ENCODE measurements around the gene JDP2. TPM values are rescaled to one million over a fixed set of nuclear protein-coding genes. Genes with fewer than 3 reads are reported as not detected.

Gene JDP2
- total RNA-seq, 2 donors from 2014 or later: 81.8 to 100 TPM

DNA sequence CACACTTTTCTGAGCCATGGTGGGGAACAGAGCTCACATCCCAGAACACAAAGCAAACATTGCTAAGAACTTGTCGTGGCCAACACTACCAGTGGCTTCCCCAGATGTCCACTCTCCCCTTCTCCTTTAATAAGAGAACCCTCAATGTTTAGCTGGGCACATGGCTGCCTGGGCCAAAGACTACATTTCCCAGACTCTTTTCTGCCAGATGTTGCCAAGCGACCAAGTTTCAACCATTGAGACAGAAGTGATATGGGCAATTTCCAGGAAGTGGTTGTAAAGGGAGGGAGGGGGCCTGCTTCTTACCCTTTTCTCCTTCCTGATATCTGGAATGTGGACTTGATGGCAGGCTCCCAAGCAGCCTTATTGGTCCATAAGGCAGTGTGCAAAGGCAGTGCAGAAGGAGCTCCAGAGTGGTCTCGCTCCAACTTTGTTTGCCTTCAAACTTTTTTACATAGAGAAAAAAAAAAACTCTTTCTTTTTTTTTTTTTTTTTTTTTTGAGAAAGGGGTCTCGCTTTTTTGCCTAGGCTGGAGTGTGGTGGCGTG, 24.9 kb upstream of the JDP2 start:
- no peak overlapping the region for H3K27ac ChIP-seq
- peaks cover 12 to 26% of the 10 kb centered on the region in 2 donors for H3K4me1 ChIP-seq (ENCODE audit: control insufficient read depth in 1 of 2, low read depth in 2 of 2)
- ATAC-seq (ENCODE audit: insufficient number of reproducible peaks, low FRiP score, low read depth) (no peak), DNase-seq (ENCODE audit: low spot score) (no peak)
- H3K27me3 ChIP-seq (replicated peaks; ENCODE audit: insufficient read depth): no peaks in the 10 kb centered on the region
- H3K36me3 ChIP-seq: no peaks in the 10 kb centered on the region
- no peak overlapping the region for H3K4me3 ChIP-seq
- no peaks in the 10 kb centered on the region for H3K9me3 ChIP-seq
- TF ChIP-seq, protein P1, sequence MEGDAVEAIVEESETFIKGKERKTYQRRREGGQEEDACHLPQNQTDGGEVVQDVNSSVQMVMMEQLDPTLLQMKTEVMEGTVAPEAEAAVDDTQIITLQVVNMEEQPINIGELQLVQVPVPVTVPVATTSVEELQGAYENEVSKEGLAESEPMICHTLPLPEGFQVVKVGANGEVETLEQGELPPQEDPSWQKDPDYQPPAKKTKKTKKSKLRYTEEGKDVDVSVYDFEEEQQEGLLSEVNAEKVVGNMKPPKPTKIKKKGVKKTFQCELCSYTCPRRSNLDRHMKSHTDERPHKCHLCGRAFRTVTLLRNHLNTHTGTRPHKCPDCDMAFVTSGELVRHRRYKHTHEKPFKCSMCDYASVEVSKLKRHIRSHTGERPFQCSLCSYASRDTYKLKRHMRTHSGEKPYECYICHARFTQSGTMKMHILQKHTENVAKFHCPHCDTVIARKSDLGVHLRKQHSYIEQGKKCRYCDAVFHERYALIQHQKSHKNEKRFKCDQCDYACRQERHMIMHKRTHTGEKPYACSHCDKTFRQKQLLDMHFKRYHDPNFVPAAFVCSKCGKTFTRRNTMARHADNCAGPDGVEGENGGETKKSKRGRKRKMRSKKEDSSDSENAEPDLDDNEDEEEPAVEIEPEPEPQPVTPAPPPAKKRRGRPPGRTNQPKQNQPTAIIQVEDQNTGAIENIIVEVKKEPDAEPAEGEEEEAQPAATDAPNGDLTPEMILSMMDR (IDR thresholded peaks at IDR 0.05): no peak

DNA sequence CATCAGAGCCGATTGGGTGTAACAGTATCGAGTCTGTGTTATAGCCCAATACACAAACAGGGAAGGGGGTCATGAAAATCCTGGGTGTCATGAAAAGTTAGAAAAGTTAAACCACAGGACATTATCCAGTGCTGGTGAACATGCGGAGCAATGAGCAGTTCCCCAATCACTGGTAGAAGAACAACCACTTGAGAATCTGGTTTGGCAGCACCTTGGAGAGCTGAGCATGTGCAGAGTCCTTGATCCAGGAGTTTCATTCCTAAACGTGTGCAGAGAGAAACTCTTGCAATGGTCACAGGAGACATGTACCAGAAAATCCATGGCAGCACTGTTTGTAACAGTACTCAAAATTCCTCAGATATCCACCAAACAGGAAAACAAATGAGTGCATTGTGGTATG, 23.0 kb upstream of the JDP2 start:
- TF ChIP-seq, protein P1 (IDR thresholded peaks at IDR 0.05): no peak

GRCh38 chr14:75406102-75406501, 21.7 kb upstream of the JDP2 start:
- DNase-seq (ENCODE audit: low spot score): no peak
- ATAC-seq (ENCODE audit: insufficient number of reproducible peaks, low FRiP score, low read depth): no peak
- H3K4me3 ChIP-seq: no peak overlapping the region
- TF ChIP-seq, protein P1 (IDR thresholded peaks at IDR 0.05): no peak
- H3K27me3 ChIP-seq (replicated peaks; ENCODE audit: insufficient read depth): no peaks in the 10 kb centered on the region
- H3K9me3 ChIP-seq: no peaks in the 10 kb centered on the region
- H3K27ac ChIP-seq: no peak overlapping the region
- H3K36me3 ChIP-seq: no peaks in the 10 kb centered on the region
- H3K4me1 ChIP-seq (ENCODE audit: control insufficient read depth in 1 of 2, low read depth in 2 of 2): peaks cover 2 to 11% of the 10 kb centered on the region in 2 donors

More for the DNA sequence above, 23.0 kb upstream of the JDP2 start:
- no peaks in the 10 kb centered on the region for H3K9me3 ChIP-seq
- H3K36me3 ChIP-seq: no peaks in the 10 kb centered on the region
- DNase-seq (ENCODE audit: low spot score) (no peak), ATAC-seq (ENCODE audit: insufficient number of reproducible peaks, low FRiP score, low read depth) (no peak)
- peaks cover 10 to 22% of the 10 kb centered on the region in 2 donors for H3K4me1 ChIP-seq (ENCODE audit: control insufficient read depth in 1 of 2, low read depth in 2 of 2)
- H3K27ac ChIP-seq: no peak overlapping the region
- H3K27me3 ChIP-seq (replicated peaks; ENCODE audit: insufficient read depth): no peaks in the 10 kb centered on the region
- no peak overlapping the region for H3K4me3 ChIP-seq

DNA sequence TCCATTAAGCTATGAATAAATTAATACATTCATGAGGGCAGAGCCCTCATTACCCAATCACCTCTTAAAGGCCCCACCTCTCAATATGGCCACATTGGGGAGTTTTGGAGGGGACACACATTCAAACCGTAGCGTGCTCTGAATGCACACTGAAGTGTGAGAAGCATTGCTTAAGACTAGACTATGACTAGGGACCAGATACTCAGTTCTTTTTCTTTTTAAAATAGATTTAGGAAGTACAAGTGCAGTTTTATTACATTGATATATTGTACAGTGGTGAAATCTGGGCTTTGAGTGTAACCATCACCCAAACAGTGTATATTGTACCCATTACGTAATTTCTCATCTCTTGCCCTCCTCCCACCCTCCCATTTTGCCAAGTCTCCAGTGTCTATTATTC, 21.0 kb upstream of the JDP2 start:
- peaks cover 0 to 4% of the 10 kb centered on the region in 2 donors for H3K4me1 ChIP-seq (ENCODE audit: control insufficient read depth in 1 of 2, low read depth in 2 of 2)
- no peaks in the 10 kb centered on the region for H3K9me3 ChIP-seq
- TF ChIP-seq, protein P1 (IDR thresholded peaks at IDR 0.05): no peak
- no peaks in the 10 kb centered on the region for H3K27me3 ChIP-seq (replicated peaks; ENCODE audit: insufficient read depth)
- H3K4me3 ChIP-seq: no peak overlapping the region
- H3K27ac ChIP-seq: no peak overlapping the region
- no peaks in the 10 kb centered on the region for H3K36me3 ChIP-seq
- no peak for ATAC-seq (ENCODE audit: insufficient number of reproducible peaks, low FRiP score, low read depth)
- no peak for DNase-seq (ENCODE audit: low spot score)

GRCh38 chr14:75409316-75410205, 18.3 kb upstream of the JDP2 start:
- DNase-seq (ENCODE audit: low spot score) (no peak), ATAC-seq (ENCODE audit: insufficient number of reproducible peaks, low FRiP score, low read depth) (no peak)
- Histone ChIP-seq H3K27ac (no peak overlapping the region), H3K27me3 (replicated peaks; ENCODE audit: insufficient read depth) (no peaks in the 10 kb centered on the region), H3K9me3 (no peaks in the 10 kb centered on the region), H3K36me3 (no peaks in the 10 kb centered on the region), H3K4me3 (no peak overlapping the region), H3K4me1 (ENCODE audit: control insufficient read depth in 1 of 2, low read depth in 2 of 2) (no peaks in the 10 kb centered on the region)
- TF ChIP-seq, protein P1 (IDR thresholded peaks at IDR 0.05): no peak

All from thoracic aorta (tissue), 2 donors.